D721Med (cell line): Measurements from ENCODE around the gene HPD.

ENCODE experiments used
- DNase-seq: peaks from one replicate; pipeline ENCODE4 v3.0.0; 2011; ENCODE audit warnings: low spot score; ENCODE audit not compliant: insufficient read length
- FAIRE-seq: peaks from 2 replicates; lab custom pipeline; 2011; peaks lifted over from hg19 to GRCh38; lab: Jason Lieb, UNC
- CTCF ChIP-seq: IDR thresholded peaks from 2 replicates; pipeline ENCODE4 v1.5.1; 2012; ENCODE audit warnings: mild to moderate bottlenecking, control low read depth; ENCODE audit not compliant: insufficient read depth; ENCODE audit errors: missing control alignments

The HPD gene

GRCh38 chr12:121820056-121820455 is 38.6 kb downstream of the HPD start:
- no peak for FAIRE-seq
- DNase-seq, result no peak
- no peak for TF ChIP-seq CTCF

GRCh38 chr12:121819212-121819949 is 39.3 kb downstream of the HPD start:
- DNase-seq (no peak), FAIRE-seq (no peak)
- no peak for TF ChIP-seq CTCF

GRCh38 chr12:121817648-121818043 is 41.0 kb downstream of the HPD start:
- FAIRE-seq (no peak), DNase-seq (no peak)
- TF ChIP-seq CTCF, result no peak

GRCh38 chr12:121816925-121817647 is 41.6 kb downstream of the HPD start:
- FAIRE-seq, result no peak
- TF ChIP-seq CTCF, result no peak
- no peak for DNase-seq

- DNase-seq, result no peak
- no peak for FAIRE-seq
- TF ChIP-seq CTCF, result no peak
Measured at GRCh38 chr12:121815263-121815662, 43.4 kb downstream of the HPD start.

GRCh38 chr12:121814429-121815119 is 44.1 kb downstream of the HPD start:
- FAIRE-seq (no peak), DNase-seq (no peak)
- TF ChIP-seq CTCF, result no peak
